ENCODE results near the gene GDPD2.

Gene GDPD2

GRCh38 chrX:70455366-70456202 is 32.5 kb downstream of the GDPD2 start:
- TF ChIP-seq POLR2AphosphoS5 (IDR thresholded peaks at IDR 0.05; ENCODE audit: low read depth, low read length): no peak
- no peak for TF ChIP-seq TAF1 (IDR thresholded peaks at IDR 0.05; ENCODE audit: borderline replicate concordance, low read depth, low read length)
- no peak for TF ChIP-seq POLR2A (IDR thresholded peaks at IDR 0.05; ENCODE audit: low read depth, low read length)
- FAIRE-seq (no peak), DNase-seq (ENCODE audit: insufficient read length) (no peak)

- TF ChIP-seq POLR2AphosphoS5 (IDR thresholded peaks at IDR 0.05; ENCODE audit: low read depth, low read length) (no peak), POLR2A (IDR thresholded peaks at IDR 0.05; ENCODE audit: low read depth, low read length) (no peak), TAF1 (IDR thresholded peaks at IDR 0.05; ENCODE audit: borderline replicate concordance, low read depth, low read length) (no peak)
- FAIRE-seq (no peak), DNase-seq (ENCODE audit: insufficient read length) (no peak)
Measured at GRCh38 chrX:70456256-70456655, 33.1 kb downstream of the GDPD2 start.

- peak; percentile 17 for FAIRE-seq
- DNase-seq (ENCODE audit: insufficient read length): no peak
- no peak for TF ChIP-seq POLR2A (IDR thresholded peaks at IDR 0.05; ENCODE audit: low read depth, low read length)
- no peak for TF ChIP-seq TAF1 (IDR thresholded peaks at IDR 0.05; ENCODE audit: borderline replicate concordance, low read depth, low read length)
- TF ChIP-seq POLR2AphosphoS5 (IDR thresholded peaks at IDR 0.05; ENCODE audit: low read depth, low read length): no peak
Measured at GRCh38 chrX:70461026-70461425, 37.9 kb downstream of the GDPD2 start.

GRCh38 chrX:70464051-70464450 is 40.9 kb downstream of the GDPD2 start:
- FAIRE-seq (no peak), DNase-seq (ENCODE audit: insufficient read length) (no peak)
- TF ChIP-seq POLR2AphosphoS5 (IDR thresholded peaks at IDR 0.05; ENCODE audit: low read depth, low read length) (no peak), POLR2A (IDR thresholded peaks at IDR 0.05; ENCODE audit: low read depth, low read length) (no peak), TAF1 (IDR thresholded peaks at IDR 0.05; ENCODE audit: borderline replicate concordance, low read depth, low read length) (no peak)

GRCh38 chrX:70466968-70467367 is 43.9 kb downstream of the GDPD2 start:
- FAIRE-seq (no peak), DNase-seq (ENCODE audit: insufficient read length) (no peak)
- no peak for TF ChIP-seq TAF1 (IDR thresholded peaks at IDR 0.05; ENCODE audit: borderline replicate concordance, low read depth, low read length)
- no peak for TF ChIP-seq POLR2AphosphoS5 (IDR thresholded peaks at IDR 0.05; ENCODE audit: low read depth, low read length)
- no peak for TF ChIP-seq POLR2A (IDR thresholded peaks at IDR 0.05; ENCODE audit: low read depth, low read length)

GRCh38 chrX:70468709-70469108 is 45.6 kb downstream of the GDPD2 start:
- no peak for FAIRE-seq
- TF ChIP-seq POLR2AphosphoS5 (IDR thresholded peaks at IDR 0.05; ENCODE audit: low read depth, low read length) (no peak), TAF1 (IDR thresholded peaks at IDR 0.05; ENCODE audit: borderline replicate concordance, low read depth, low read length) (no peak), POLR2A (IDR thresholded peaks at IDR 0.05; ENCODE audit: low read depth, low read length) (no peak)
- no peak for DNase-seq (ENCODE audit: insufficient read length)

- TF ChIP-seq TAF1 (IDR thresholded peaks at IDR 0.05; ENCODE audit: borderline replicate concordance, low read depth, low read length) (no peak), POLR2A (IDR thresholded peaks at IDR 0.05; ENCODE audit: low read depth, low read length) (no peak), POLR2AphosphoS5 (IDR thresholded peaks at IDR 0.05; ENCODE audit: low read depth, low read length) (no peak)
- DNase-seq (ENCODE audit: insufficient read length) (no peak), FAIRE-seq (no peak)
Measured at GRCh38 chrX:70470850-70471289, 47.8 kb downstream of the GDPD2 start.

- no peak for DNase-seq (ENCODE audit: insufficient read length)
- no peak for FAIRE-seq
- TF ChIP-seq TAF1 (IDR thresholded peaks at IDR 0.05; ENCODE audit: borderline replicate concordance, low read depth, low read length) (no peak), POLR2AphosphoS5 (IDR thresholded peaks at IDR 0.05; ENCODE audit: low read depth, low read length) (no peak), POLR2A (IDR thresholded peaks at IDR 0.05; ENCODE audit: low read depth, low read length) (no peak)
Measured at GRCh38 chrX:70476166-70476933, 53.2 kb downstream of the GDPD2 start.

- DNase-seq (ENCODE audit: insufficient read length) (no peak), FAIRE-seq (no peak)
- TF ChIP-seq POLR2AphosphoS5 (IDR thresholded peaks at IDR 0.05; ENCODE audit: low read depth, low read length) (no peak), POLR2A (IDR thresholded peaks at IDR 0.05; ENCODE audit: low read depth, low read length) (no peak), TAF1 (IDR thresholded peaks at IDR 0.05; ENCODE audit: borderline replicate concordance, low read depth, low read length) (no peak)
Measured at GRCh38 chrX:70476934-70477733, 54.0 kb downstream of the GDPD2 start.

GRCh38 chrX:70477734-70478075 is 54.6 kb downstream of the GDPD2 start:
- DNase-seq (ENCODE audit: insufficient read length): no peak
- FAIRE-seq: no peak
- TF ChIP-seq TAF1 (IDR thresholded peaks at IDR 0.05; ENCODE audit: borderline replicate concordance, low read depth, low read length) (no peak), POLR2A (IDR thresholded peaks at IDR 0.05; ENCODE audit: low read depth, low read length) (no peak), POLR2AphosphoS5 (IDR thresholded peaks at IDR 0.05; ENCODE audit: low read depth, low read length) (no peak)
